DND-41 (cell line): ENCODE measurements around the gene RCBTB2.
A peak's percentile ranks its signal among the peaks of the same experiment; 100 is the strongest.

ENCODE experiments used
- ATAC-seq: fragments of 200-7000 bp; cut with Tn5 transposase; 3 replicates; pipeline ENCODE4 v1.9.1; 2021; ENCODE audit warnings: low read depth; ENCODE audit not compliant: insufficient read depth
- DNase-seq: peaks from one replicate; pipeline ENCODE4 v3.0.0-alpha.2; 2020
- H2AFZ ChIP-seq: 2 replicates; pipeline ENCODE4 v1.6.0; 2012; ENCODE audit warnings: low read depth, low read length
- H3K27ac ChIP-seq: 2 replicates; pipeline ENCODE4 v1.5.1; 2012; ENCODE audit warnings: low read length, inconsistent platforms
- H3K27me3 ChIP-seq: fragments of 200-600 bp; sonication (generic); 2 replicates; pipeline ENCODE4 v1.6.0; 2012; ENCODE audit warnings: low read length, mild to moderate bottlenecking, inconsistent platforms; ENCODE audit not compliant: insufficient read depth, poor library complexity
- H3K36me3 ChIP-seq: 2 replicates; pipeline ENCODE4 v1.5.1; 2012; ENCODE audit warnings: low read length, inconsistent platforms; ENCODE audit not compliant: insufficient read depth
- H3K4me1 ChIP-seq: 2 replicates; pipeline ENCODE4 v1.5.1; 2012; ENCODE audit warnings: mild to moderate bottlenecking, low read length; ENCODE audit not compliant: insufficient read depth
- H3K4me2 ChIP-seq: 2 replicates; pipeline ENCODE4 v1.6.0; 2012; ENCODE audit warnings: mild to moderate bottlenecking, moderate library complexity, low read length, inconsistent platforms; ENCODE audit not compliant: insufficient read depth
- H3K4me3 ChIP-seq, 2 experiments: fragments of 200-600 bp in 1 of 2; shearing (Covaris generic) in 1 of 2; 2 replicates each; pipeline ENCODE4 v1.5.1; 2012 to 2016; ENCODE audit warnings: inconsistent platforms in 2 of 2, low read length in 2 of 2, mild to moderate bottlenecking in 2 of 2, low read depth in 1 of 2, moderate library complexity in 1 of 2
- H3K79me2 ChIP-seq: 2 replicates; pipeline ENCODE4 v1.6.0; 2012; ENCODE audit warnings: low read length, inconsistent platforms; ENCODE audit not compliant: insufficient read depth
- H3K9ac ChIP-seq: 2 replicates; pipeline ENCODE4 v1.6.0; 2012; ENCODE audit warnings: low read depth, mild to moderate bottlenecking, inconsistent platforms, low read length, moderate library complexity
- H3K9me3 ChIP-seq: 2 replicates; pipeline ENCODE4 v1.5.1; 2012; ENCODE audit warnings: low read length, moderate library complexity, mild to moderate bottlenecking, inconsistent platforms; ENCODE audit not compliant: insufficient read depth, severe bottlenecking
- H4K20me1 ChIP-seq: 2 replicates; pipeline ENCODE4 v1.6.0; 2012; ENCODE audit warnings: low read length; ENCODE audit not compliant: insufficient read depth
- EZH2 ChIP-seq: IDR thresholded peaks from 3 replicates; pipeline ENCODE4 v1.6.1; 2012; ENCODE audit warnings: borderline replicate concordance, low read depth, mild to moderate bottlenecking, moderate library complexity, low read length, inconsistent platforms; ENCODE audit not compliant: severe bottlenecking
- TF ChIP-seq, protein P1 (sequence below): IDR thresholded peaks from 2 replicates; pipeline ENCODE4 v1.5.1; 2012; ENCODE audit warnings: borderline replicate concordance, low read length, moderate library complexity, mild to moderate bottlenecking; ENCODE audit not compliant: poor library complexity, severe bottlenecking; ENCODE audit errors: extremely low read depth

Gene RCBTB2

DNA sequence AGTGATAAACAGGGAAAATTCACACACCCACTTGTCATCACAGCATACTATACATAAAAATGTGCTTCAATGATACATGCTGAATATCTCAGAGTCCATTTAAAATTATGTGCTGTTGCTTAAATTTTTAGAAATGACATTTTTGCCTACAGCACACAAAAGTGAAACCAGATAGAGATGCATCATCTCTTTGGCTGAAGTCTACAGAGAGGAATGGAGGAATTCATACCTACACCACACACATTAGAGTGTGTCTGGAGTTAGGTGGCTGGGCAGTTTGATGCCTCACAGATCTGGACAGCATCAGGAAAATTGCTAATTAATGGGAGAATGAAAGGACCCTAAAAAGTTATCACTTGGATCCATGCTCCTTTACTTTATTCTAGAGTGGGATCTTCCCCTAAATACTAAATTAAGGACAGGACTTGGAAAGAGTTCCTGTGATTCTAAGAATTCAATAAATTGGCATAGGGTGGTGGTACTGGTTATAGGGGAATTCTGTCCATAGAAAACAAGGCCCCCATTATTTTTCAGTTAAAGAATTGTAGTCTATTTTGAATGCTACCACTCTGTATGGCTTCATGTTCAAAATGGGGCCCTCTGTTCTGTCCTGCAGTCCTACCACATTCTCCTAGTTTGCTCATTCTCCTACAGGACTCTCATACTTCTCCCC is 41.3 kb downstream of the RCBTB2 start:
- no peaks in the 10 kb centered on the region for H4K20me1 ChIP-seq
- peak overlapping the region; percentile 37 to 59; a peak in 3 of 4 replicates for H3K4me3 ChIP-seq
- H3K79me2 ChIP-seq = peaks cover 59% of the 10 kb centered on the region
- H3K4me1 ChIP-seq = peaks cover 95% of the 10 kb centered on the region
- peak overlapping the region; percentile 66 for H2AFZ ChIP-seq
- DNase-seq (no peak), ATAC-seq (peak; percentile 21; the same call in 2 of the 3 replicates)
- H3K36me3 ChIP-seq = peaks cover 33% of the 10 kb centered on the region
- TF ChIP-seq EZH2 = no peak
- TF ChIP-seq, protein P1, sequence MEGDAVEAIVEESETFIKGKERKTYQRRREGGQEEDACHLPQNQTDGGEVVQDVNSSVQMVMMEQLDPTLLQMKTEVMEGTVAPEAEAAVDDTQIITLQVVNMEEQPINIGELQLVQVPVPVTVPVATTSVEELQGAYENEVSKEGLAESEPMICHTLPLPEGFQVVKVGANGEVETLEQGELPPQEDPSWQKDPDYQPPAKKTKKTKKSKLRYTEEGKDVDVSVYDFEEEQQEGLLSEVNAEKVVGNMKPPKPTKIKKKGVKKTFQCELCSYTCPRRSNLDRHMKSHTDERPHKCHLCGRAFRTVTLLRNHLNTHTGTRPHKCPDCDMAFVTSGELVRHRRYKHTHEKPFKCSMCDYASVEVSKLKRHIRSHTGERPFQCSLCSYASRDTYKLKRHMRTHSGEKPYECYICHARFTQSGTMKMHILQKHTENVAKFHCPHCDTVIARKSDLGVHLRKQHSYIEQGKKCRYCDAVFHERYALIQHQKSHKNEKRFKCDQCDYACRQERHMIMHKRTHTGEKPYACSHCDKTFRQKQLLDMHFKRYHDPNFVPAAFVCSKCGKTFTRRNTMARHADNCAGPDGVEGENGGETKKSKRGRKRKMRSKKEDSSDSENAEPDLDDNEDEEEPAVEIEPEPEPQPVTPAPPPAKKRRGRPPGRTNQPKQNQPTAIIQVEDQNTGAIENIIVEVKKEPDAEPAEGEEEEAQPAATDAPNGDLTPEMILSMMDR = no peak
- H3K27me3 ChIP-seq = no peaks in the 10 kb centered on the region
- peaks cover 4% of the 10 kb centered on the region for H3K9me3 ChIP-seq
- peak overlapping the region; percentile 65 for H3K9ac ChIP-seq
- peak overlapping the region; percentile 88 for H3K27ac ChIP-seq
- H3K4me2 ChIP-seq = peak overlapping the region; percentile 71

DNA sequence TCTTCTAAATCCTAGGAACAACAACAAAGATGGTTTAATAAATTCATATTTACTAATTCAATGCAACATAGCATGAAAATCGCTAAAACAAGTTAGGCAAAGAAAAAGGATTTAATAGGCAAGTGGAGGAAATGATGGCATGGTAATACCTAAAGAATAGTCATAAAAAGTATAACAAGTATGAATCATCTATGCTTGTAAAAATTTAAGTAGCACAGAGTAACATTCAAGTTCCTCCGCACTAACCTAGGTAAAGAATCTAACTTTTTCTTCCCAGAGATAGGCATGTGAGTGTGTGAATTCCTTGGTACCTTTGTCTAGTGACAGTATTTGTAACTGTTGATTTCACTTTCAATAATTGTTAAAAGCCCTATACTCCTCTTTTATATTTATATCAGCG is 42.6 kb downstream of the RCBTB2 start:
- DNase-seq (no peak), ATAC-seq (no peak)
- no peak overlapping the region for H2AFZ ChIP-seq
- TF ChIP-seq, protein P1 = no peak
- TF ChIP-seq EZH2 = no peak
- H3K9me3 ChIP-seq = peaks cover 4% of the 10 kb centered on the region
- no peaks in the 10 kb centered on the region for H4K20me1 ChIP-seq
- peaks cover 59% of the 10 kb centered on the region for H3K79me2 ChIP-seq
- peak overlapping the region; percentile 65 for H3K9ac ChIP-seq
- peaks cover 33% of the 10 kb centered on the region for H3K36me3 ChIP-seq
- peak overlapping the region; percentile 71 for H3K4me2 ChIP-seq
- peak overlapping the region in 1 of 2 experiments; percentile 59; a peak in 2 of 4 replicates for H3K4me3 ChIP-seq
- peaks cover 86% of the 10 kb centered on the region for H3K4me1 ChIP-seq
- no peaks in the 10 kb centered on the region for H3K27me3 ChIP-seq
- H3K27ac ChIP-seq = peak overlapping the region; percentile 88

DNA sequence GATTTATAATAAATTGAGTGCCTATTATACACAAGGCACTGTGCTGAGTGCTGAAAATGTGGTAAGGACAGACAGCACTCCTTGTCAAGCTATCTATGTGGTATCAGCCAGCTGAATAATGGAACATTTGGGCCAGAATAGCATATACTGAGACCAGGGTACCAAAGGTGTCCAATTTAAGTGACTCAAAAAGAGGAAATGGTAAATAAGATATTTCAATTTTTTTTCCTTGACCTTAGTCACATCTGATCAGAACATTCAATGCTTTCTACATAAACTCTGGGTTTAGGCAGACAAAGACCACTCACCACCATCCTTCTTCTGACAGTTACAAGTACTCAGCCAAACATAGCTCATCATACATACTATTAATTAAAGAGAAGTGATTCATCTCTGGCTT is 43.2 kb downstream of the RCBTB2 start:
- Histone ChIP-seq H4K20me1 (no peaks in the 10 kb centered on the region), H3K9ac (peak overlapping the region; percentile 65), H3K4me2 (peak overlapping the region; percentile 71), H3K27me3 (no peaks in the 10 kb centered on the region), H2AFZ (no peak overlapping the region), H3K36me3 (peaks cover 33% of the 10 kb centered on the region), H3K4me3 (peak overlapping the region in 1 of 2 experiments; percentile 59; a peak in 2 of 4 replicates), H3K27ac (peak overlapping the region; percentile 88), H3K4me1 (peaks cover 80% of the 10 kb centered on the region), H3K79me2 (peaks cover 59% of the 10 kb centered on the region), H3K9me3 (peaks cover 4% of the 10 kb centered on the region)
- ATAC-seq = no peak
- TF ChIP-seq, protein P1 = no peak
- no peak for TF ChIP-seq EZH2
- DNase-seq = no peak
